D341Med (cell line): ENCODE measurements around the gene ZYG11B.
"Not testable (repeated sequence)": the region's sequence is repeated elsewhere in the genome, so short reads cannot be mapped to it uniquely, and the experiment has no call there.

ENCODE experiments used
- DNase-seq: peaks from one replicate; pipeline ENCODE4 v3.0.0; 2012; ENCODE audit warnings: low spot score

Gene ZYG11B

GRCh38 chr1:52726265-52727113 is at the start of gene ZYG11B:
TSS of gene ZYG11B (plus strand) at chr1:52726453. CDS start at chr1:52726654, 201 bp downstream.
- peak; percentile 98 for DNase-seq

DNA sequence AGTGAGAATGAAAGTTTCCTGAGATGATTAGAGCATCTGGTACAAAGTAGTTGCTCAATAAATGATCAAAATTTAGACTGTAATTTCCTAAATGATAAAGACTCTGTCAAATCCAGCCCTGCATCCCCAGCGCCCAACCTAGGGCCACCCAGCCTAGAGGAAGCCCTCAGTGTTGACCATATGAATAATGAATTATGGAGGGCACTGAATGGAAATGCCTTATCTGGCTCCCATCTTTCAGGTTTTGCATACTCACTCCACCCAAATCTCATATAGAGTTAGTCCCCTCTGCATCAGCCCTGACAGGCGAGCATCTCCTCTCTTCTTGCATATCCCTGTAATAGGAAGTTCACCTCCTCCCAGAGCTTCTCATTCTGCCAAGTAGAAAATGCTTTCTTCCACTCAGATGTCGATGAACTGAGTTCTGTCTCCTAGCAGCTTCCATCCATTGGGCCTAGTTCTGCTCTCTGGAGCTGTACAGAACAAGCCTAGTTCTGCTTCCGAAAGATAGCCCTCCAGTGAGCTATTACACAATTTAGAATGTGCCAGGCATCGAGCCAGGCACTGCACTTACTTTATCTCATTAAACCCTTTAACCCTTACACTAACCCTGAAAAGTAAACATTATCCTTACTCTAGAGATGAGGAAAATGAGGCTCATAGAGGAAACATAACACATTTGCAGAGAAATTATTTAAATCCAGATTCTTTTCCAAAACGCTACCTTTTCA is 49.0 kb upstream of the ZYG11B start:
- DNase-seq, result no peak

DNA sequence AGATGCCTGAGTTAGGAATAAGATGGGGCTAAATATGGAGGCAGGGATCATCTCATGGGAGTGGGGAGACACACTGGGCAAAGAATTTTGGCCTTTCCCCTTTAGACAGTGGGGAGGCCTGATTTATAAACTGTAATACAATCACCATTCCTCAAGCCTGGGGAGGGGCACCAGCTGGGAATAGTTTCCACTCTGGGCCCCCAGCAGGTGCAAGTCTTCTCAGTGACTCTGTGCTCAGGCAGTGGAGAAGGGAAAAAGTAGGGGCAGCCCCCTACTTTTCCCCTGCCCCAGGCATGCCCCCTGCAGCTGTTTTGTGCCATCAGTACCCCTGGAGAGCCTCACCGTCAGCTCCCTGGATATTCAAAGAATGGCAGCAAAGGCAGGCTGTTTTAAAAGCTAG is 47.2 kb upstream of the ZYG11B start:
- DNase-seq, result no peak

GRCh38 chr1:52679498-52679897 is 46.8 kb upstream of the ZYG11B start:
- no peak for DNase-seq

- DNase-seq, result no peak
These were observed 45.9 kb upstream of the ZYG11B start for GRCh38 chr1:52680353-52680752.

DNA sequence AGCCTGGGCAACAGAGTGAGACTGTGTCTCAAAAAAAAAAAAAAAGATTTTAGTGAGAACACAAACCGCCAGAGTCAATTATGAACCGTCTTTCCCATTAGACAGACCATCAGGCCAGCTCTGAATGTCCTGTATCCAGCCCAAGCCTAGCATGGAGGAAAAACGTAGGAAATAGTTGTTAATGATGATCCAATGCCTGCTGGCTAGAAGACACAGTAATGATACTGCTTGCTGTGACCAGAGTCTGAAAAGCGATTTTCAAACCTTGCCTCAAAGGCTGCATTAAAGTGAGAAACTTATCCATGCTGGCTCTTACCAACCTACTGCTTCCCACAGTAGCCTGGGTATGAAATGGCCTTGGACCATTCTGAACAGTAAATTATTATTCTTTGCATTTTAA is 45.1 kb upstream of the ZYG11B start:
- DNase-seq, result no peak

GRCh38 chr1:52683367-52683940 is 42.8 kb upstream of the ZYG11B start:
- no peak for DNase-seq

DNA sequence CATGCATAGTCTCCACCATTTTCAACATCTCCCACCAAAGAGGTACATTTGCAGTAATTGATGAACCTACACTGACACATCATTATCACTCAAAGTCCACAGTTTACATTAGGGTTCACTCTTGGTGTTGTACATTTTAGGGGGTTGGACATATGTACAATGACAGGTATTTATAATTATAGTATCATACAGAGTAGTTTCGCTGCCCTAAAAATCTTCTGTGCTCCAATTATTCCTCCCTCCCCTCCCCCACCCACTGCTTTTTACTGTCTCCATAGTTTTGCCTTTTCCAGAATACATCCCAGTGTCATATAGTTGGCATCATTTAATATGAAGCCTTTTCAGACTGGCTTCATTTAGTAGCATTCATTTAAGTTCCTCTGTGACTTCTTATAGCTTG is 41.7 kb upstream of the ZYG11B start:
- no peak for DNase-seq

GRCh38 chr1:52686261-52686751 is 39.9 kb upstream of the ZYG11B start:
- peak; percentile 74 for DNase-seq

GRCh38 chr1:52686830-52687229 is 39.4 kb upstream of the ZYG11B start:
- no peak for DNase-seq

GRCh38 chr1:52691821-52692220 is 34.4 kb upstream of the ZYG11B start:
- no peak for DNase-seq

GRCh38 chr1:52692697-52693096 is 33.6 kb upstream of the ZYG11B start:
- no peak for DNase-seq

GRCh38 chr1:52693351-52693750 is 32.9 kb upstream of the ZYG11B start:
- not testable (repeated sequence) for DNase-seq

DNA sequence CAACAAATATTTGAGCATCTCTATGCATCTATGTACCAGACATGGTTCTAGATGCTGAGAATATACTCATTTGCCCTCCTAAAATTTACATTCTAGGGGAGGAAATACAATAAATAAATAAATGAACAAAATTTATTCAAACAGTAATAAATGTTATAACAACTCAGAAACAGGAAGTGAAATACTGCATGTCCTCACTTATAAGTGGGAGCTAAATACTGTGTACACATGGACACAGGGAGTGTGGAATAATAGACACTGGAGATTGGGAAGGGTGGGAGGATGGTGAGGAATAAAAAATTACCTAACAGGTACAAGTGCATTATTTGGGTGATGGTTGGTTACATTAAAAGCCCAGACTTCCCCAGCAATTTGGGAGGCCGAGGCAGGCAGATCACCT is 32.4 kb upstream of the ZYG11B start:
- DNase-seq, result no peak

DNA sequence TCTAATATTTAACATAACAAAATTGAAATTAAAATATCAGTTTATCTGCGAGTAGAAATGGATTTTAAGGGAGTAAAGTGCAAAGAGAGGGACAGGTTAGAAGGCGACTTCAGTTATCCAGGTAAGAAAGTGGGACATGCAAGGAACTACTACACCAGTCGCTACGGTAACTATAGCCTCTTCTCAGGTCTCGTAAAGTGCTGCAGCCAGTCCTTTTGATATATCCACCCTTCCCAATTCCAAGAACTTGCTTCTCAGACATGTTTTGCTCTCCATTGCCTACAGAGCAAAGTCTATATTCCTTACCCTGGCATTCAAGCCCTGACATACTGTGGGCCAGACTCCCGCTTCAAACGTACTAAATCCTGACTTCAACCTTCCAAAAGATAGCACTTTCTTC is 30.6 kb upstream of the ZYG11B start:
- no peak for DNase-seq

GRCh38 chr1:52697795-52698674 is 28.2 kb upstream of the ZYG11B start, which contains the start of gene COA7:
TSS of gene COA7 (minus strand) at chr1:52698347. CDS start at chr1:52698326, 21 bp downstream.
- DNase-seq, result peak; percentile 94

GRCh38 chr1:52702886-52703787 is 23.1 kb upstream of the ZYG11B start:
- DNase-seq, result peak; percentile 45

GRCh38 chr1:52706136-52706670 is 20.1 kb upstream of the ZYG11B start:
- DNase-seq, result no peak

GRCh38 chr1:52706941-52707926 is 19.0 kb upstream of the ZYG11B start:
- DNase-seq, result no peak
